Stimulated activated CD4-positive, alpha-beta T cell treated with anti-CD3 and anti-CD28 coated beads, Interleukin-12 subunit alpha, Interleukin-12 subunit beta, amount 100 ng/mL, for 24 hours (primary cell): ENCODE data around the gene SFTPB.

Experiments used
- DNase-seq, 2 experiments: peaks; one replicate each; pipeline ENCODE4 v3.0.0-alpha.2; 2020; ENCODE audit warnings: low read depth in 2 of 2

SFTPB gene

DNA sequence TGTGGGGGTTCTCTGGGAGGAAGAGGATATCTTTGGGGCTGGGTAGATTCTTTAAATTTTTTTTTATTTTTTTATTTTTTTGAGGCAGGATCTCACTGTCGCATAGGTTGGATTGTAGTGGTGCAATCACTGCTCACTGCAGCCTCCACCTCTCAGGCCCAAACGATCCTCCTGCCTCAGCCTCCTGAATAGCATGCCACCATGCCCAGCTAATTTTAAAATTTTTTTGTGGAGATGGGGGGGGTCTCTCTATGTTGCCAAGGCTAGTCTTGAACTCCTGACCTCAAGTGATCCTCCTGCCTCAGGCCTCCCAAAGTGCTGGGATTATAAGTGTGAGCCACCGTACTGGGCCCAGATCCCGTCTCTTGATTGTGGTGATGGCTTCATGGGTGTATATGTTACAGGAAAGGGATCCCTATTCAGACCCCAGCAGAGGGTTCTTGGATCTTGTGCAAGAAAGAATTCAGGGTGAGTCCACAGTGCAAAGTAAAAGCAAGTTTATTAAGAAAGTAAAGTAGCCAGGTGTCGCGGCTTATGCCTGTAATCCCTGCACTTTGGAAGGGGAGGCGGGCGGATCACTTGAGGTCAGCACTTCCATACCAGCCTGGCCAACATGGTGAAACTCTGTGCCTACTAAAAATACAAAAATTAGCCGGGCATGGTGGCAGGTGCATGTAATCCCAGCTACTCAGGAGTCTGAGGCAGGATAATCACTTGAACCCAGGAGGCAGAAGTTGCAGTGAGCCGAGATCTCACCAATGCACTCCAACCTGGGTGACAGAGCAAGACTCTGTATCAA, 54.1 kb downstream of the SFTPB start:
- DNase-seq, result no peak

DNA sequence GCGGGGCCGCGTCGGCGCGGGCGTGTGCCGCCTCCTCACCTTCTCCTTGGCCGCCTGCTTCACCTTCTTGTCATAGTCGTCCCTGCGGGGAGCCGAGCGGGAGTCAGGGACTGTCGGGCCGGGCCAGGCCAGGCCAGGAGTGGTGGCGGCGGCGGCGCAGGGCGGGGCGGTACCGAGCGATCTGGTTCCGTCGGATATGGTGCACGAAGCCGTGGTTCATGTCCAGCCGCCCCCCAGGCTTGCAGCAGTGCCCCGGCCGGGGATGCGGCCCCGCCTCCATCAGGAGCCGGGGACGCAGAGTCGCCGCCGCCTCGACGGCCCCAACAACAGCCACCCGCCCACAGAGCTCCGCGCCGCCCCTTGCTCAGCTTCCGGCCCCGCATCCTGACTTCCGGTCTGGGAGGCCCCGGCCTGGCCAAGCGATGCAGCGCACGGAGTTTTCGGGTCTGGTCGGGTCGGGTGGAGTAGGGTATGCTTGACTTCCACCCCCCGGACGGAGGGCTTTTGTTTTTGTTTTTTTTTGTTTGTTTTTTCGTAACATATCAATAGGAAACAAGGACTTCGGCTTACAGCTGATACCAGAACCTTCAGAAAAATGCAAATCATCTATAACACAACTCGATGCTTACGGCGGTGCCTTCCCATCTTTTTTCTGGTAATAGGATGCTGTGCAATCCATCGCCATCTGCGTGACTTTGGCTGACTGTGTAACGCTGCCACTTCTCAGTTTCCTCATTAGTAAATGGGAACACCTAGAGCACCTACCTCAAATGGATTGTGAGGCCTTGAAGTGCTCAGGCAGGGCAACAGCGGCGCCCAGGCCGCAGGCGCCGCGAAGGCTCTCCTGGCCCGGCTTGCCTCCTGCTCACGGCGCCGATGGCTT, 56.1 kb downstream of the SFTPB start, which contains the start of gene C2orf68:
Gene C2orf68 (minus strand): TSS at position 362 of the 883 bp plus-strand sequence. CDS start 82 bp downstream, at position 280.
- peak; percentile 79 to 87 for DNase-seq

DNA sequence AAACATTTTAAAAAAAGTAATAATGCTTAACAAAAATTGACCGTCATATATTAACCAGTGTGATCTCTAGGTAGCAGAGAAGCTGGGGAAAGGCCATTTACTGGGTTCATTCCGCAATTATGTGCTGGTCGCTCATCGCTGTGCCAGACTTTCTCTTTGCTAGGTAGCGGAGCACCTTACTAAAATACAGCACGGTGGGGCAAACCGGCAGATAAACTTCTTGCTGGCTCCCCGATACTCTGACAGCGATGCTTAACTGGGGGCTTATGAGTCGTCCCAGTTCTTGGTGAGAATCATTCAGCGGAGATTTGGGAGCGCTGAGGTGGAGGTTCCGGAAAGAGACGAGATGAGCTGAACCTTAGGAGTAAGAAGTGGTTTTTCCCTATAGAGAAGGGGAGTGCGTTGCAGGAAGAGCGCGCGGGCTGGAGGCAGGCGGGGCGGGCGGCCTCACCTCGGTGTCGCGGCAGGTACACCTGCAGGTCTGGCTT, 56.7 kb downstream of the SFTPB start:
- DNase-seq, result no peak
